GM12891 (cell line): ENCODE measurements around the gene FBP2.

Source experiments
- POLR2A ChIP-seq: IDR thresholded peaks from 2 replicates; pipeline ENCODE4 v1.6.1; 2011; ENCODE audit warnings: low read depth, low read length, control low read depth
- POLR2AphosphoS5 ChIP-seq: IDR thresholded peaks from 2 replicates; pipeline ENCODE4 v1.6.1; 2011; ENCODE audit warnings: low read depth, low read length, control low read depth
- POU2F2 ChIP-seq: IDR thresholded peaks from 2 replicates; pipeline ENCODE4 v1.6.1; 2011; ENCODE audit warnings: low read depth, mild to moderate bottlenecking, control low read depth, low read length, moderate library complexity
- TAF1 ChIP-seq: IDR thresholded peaks from 2 replicates; pipeline ENCODE4 v1.6.1; 2011; ENCODE audit warnings: low read depth, low read length, control low read depth

DNA sequence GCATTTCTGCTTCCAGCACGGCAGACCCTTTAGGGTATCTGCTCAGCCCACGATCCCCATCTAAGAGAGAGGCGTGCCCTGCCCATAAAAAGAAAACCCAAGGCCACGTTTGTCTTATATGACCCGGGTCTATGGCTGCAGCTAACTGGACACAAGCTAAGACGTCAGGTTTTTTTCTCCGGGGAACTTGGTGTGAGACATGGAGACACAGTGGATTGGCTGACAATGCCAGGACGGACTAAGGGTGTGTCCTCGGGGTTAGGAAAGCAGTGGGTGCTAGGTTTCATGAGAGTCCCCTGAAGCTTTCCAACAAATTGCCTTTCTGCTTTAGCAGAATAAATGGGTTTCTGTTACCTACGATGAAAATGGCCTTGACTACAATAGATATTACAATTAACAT is 7.1 kb upstream of the FBP2 start:
- TF ChIP-seq POLR2A (no peak), POLR2AphosphoS5 (no peak), TAF1 (no peak), POU2F2 (no peak)
